Measurements from ENCODE around the gene RARB.

RARB gene

DNA sequence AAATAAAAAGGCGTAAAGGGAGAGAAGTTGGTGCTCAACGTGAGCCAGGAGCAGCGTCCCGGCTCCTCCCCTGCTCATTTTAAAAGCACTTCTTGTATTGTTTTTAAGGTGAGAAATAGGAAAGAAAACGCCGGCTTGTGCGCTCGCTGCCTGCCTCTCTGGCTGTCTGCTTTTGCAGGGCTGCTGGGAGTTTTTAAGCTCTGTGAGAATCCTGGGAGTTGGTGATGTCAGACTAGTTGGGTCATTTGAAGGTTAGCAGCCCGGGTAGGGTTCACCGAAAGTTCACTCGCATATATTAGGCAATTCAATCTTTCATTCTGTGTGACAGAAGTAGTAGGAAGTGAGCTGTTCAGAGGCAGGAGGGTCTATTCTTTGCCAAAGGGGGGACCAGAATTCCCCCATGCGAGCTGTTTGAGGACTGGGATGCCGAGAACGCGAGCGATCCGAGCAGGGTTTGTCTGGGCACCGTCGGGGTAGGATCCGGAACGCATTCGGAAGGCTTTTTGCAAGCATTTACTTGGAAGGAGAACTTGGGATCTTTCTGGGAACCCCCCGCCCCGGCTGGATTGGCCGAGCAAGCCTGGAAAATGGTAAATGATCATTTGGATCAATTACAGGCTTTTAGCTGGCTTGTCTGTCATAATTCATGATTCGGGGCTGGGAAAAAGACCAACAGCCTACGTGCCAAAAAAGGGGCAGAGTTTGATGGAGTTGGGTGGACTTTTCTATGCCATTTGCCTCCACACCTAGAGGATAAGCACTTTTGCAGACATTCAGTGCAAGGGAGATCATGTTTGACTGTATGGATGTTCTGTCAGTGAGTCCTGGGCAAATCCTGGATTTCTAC is at the start of gene RARB:
RARB (plus strand) TSS at position 322 of the 847 bp plus-strand sequence; CDS start at position 791, 469 bp downstream.
- no peak for DNase-seq

DNA sequence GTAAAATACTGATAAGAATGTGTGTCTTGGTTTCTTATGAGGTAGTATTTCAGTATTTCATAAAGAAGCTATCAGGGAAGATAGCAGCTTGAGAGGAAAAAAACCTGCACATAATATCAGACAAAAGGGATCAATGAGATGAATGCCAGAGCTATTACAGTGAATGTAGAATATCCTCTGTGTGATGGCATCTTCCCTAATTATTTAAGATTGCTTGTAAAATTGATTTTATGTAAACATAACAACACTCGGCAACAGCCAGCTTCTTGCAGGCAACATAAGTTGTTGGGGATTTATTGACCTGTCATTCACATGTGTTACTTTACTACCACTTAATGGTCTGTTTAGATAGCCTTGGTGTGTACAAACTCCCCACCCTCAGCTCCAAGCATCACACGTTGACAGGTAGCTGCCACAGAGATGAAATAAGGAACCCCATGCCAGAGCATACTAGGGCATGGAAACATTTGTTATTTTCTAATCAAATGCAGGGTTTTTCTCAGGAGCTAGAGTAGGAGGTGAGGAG is 49.2 kb upstream of the RARB start:
- DNase-seq: no peak

DNA sequence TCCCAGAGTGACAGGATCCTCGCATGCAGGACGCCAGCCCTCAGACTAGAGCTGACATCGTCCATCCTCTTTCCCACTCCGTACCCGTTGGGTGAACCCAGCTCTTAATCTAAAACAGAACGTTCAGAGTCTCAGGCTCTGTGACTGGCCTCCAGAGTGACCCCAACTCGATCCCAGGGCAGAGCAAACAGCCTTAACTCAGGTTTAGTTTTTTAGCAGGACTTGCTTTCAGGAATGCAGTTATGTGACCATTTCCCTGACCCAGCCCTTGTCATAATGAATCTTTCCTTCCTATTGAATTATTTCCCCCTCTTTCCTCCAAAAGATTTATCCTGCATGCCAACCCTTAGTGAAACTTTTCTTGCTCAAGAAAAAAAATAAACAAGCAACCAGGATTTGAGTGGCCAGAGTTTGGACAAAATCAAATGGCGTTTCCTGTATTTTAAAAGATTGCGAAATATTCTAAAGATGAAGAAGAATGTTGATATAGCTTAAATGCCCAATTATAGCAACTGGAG is 47.8 kb upstream of the RARB start:
- no peak for DNase-seq

- no peak for DNase-seq
Observed at GRCh38 chr3:25381083-25381482, 47.0 kb upstream of the RARB start.

DNA sequence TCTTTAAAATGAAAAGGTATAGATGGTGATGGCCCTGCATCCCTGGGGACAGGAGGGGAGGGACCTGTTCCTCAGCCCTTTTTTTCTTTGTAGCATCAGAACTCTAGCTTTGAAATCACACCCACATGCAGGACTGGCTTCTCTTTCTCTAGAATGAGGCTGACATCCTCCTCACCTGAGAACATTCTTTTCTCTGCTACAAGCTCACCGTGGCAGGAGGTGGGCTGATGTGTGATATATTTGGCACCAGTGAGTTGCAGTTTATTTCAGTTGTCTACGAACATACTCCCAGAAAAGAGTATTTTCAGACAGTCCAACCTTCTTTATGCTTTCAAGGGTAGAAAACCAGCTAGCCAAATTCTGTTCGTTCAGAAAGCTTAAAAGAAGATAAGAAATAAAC is 43.6 kb upstream of the RARB start:
- no peak for DNase-seq

- no peak for DNase-seq
Observed at GRCh38 chr3:25385807-25386460, 42.1 kb upstream of the RARB start.

DNA sequence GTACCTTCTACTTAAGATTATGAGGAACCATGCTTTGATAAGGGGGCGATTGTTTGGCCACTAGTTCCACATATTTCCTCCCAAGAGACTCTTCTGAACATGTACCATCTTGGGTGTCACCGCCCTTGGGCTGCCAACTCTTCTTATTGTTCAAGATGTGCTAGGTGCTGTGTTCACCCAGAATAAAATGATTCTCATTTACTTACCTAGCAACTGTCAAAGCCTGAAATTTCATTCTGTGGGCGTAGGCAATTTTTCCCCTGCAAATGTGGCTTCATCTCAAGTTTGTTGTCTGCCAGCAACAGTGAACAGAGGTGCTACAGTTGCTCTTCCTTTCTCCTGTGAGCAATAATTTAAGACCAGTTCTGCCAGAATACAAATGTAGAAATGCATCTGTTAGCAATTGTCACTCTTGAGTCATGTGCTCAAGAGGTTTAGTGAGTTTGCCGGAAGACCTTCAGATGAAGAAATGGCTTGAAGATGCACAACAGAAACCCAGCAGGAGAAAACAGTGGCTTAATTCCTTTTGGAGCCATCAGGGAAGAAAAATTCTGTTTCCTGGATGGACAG is 41.3 kb upstream of the RARB start:
- DNase-seq: no peak

GRCh38 chr3:25390605-25391004 is 37.5 kb upstream of the RARB start:
- no peak for DNase-seq

DNA sequence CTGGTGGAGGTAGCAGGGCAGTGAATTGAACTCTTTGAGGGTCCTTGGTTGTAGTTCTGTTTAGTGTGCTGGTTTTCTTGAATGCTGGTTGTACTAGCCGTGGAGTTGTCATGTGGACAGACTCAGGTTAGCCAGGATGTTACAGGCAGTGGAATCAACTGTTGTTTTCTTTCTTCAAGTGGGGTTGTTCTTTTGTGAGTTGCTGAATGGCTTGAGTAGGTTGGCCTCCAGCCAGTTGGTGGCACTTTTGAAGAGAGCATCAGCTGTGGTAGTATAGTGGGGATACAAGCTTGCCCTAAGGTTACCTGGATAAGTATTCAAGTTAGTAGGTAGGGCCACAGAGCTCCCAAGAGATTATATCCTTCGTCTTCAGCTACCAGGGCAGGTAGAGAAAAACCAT is 31.8 kb upstream of the RARB start:
- no peak for DNase-seq

GRCh38 chr3:25396686-25397085 is 31.4 kb upstream of the RARB start:
- DNase-seq: no peak

- no peak for DNase-seq
Observed at GRCh38 chr3:25397150-25397549, 30.9 kb upstream of the RARB start.

DNA sequence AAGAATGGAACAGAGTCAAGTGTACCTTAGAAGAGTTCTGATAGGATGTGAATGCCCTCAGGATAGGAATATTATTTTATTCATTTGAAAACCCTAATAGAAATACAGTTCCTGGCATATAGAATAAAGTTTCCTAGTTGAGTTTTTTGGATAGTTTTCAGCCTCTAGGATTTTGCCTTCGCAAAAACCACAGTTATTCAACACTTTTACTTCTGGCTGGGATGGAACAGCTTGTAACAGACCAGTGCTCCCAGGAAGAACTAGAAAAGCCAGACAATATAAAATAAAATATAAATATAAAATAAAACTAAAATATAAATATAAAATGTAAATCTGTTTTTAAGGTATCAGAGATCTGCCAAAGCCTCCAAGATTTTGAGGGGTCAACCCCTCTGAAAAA is 27.5 kb upstream of the RARB start:
- no peak for DNase-seq

DNA sequence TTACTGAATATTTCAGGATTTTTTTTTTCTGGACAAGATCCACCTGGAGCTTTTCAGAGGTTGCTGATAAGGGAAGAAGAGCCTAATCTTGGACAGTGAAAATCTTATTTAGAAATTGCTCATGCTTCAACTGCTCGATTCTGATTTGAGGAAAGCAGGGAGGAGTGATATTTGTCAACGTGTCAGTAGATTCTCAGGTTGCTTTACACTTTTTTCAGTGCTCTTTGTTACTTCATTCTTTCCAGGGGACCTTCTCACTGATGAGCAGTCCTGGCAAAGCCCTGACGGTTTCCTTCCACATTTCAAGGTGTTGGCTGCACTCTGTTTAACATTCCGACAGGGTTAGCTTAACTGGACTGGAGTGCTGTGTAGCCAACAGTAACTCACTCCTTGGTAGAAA is 24.1 kb upstream of the RARB start:
- DNase-seq: no peak

- no peak for DNase-seq
Observed at GRCh38 chr3:25404569-25404968, 23.5 kb upstream of the RARB start.

DNA sequence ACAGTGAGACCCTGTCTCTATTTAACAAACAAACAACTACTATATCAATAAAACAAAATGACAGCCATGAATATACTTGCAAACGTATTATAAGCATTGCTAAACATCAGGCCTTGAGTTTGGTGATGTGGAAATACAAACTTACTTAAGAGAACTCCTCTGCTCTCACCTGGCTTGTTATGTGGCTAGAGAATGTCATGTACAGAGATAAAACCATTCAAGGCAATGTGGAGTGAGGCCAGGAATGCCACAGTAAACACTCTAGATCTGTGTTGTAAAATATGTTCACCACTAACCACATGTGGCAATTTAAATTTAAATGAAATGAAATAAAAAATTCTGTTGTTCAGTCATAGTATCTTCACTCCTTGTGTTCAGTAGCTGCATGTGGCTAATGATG is 22.7 kb upstream of the RARB start:
- no peak for DNase-seq

DNA sequence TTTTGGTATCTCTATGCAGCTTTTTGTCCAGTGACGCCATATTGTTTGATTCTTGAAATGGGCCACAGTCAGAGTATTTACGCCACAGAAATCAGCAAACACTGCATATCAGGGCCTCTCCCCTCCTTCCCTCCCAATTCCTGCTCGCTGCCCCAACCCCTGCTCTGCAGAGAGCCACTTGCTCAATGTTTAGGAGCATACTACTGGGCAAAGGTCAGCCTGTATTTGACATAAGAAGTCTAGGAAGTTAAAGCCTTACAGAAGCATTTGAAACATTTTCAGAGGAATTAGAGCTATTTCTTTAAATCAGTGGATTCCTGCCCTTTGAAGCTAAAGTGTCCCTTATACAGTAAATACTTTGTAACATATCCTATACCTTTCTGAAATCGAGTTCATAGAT is 17.4 kb upstream of the RARB start:
- DNase-seq: no peak

DNA sequence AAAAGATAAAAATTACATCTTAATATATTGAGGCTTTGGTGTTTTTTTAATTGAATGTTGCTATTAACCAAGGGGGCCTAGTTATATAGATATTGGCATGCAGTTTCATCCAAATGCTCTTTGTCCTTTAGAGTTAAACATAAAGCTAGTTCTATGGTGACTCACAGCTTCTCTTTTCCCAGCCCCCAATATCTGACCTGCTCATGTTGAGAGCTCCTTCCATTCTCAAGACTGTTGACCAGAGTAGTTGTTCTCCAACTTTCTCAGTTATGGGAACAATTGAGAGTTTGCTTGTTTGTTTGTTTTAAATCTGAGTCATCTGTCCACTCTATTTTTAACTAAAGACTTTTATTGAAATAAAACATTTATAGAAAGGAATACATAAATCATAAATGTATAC is 15.8 kb upstream of the RARB start:
- no peak for DNase-seq

DNA sequence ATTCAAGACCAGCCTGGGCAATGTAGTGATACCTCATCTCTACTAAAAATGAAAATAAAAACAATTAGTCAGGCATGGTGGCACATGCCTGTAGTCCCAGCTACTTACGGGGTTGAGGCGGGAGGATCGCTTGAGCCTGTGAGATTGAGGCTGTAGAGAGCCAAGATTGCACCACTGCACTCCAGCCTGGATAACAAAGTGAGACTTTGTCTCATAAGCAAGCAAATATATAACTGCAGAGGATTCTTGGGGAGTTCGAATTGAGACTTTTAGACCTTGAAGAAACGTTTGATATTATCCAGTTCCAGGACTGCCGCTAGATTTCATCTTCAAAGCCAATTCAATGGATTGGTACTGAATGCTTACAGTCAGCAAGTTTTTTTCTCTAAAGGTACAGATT is 11.9 kb upstream of the RARB start:
- no peak for DNase-seq

GRCh38 chr3:25418596-25418995 is 9.5 kb upstream of the RARB start:
- DNase-seq: no peak

- no peak for DNase-seq
Observed at GRCh38 chr3:25419251-25419650, 8.8 kb upstream of the RARB start.

GRCh38 chr3:25420147-25420546 is 7.9 kb upstream of the RARB start:
- DNase-seq: no peak

GRCh38 chr3:25420885-25421284 is 7.2 kb upstream of the RARB start:
- no peak for DNase-seq

DNA sequence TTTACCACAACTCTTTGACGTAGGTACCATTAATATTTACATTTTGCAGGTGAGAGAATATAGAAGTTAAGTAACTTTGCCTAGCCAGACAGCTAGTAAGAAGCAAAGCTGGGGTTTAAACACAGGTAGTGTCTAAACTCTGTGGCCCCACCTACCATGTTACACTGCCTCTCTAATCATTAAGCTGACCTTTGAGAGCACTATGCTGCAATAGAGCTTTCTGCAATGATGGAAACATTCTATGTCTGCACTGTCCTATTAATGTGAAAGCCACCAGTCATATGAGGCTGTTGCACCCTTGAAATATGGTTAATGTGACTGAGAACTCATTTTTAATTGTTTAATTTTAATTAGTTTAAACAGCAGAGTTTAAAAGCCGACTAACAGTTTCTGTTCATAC is 6.3 kb upstream of the RARB start:
- no peak for DNase-seq

All from activated CD4-positive, alpha-beta T cell treated with anti-CD3 and anti-CD28 coated beads, Interleukin-2, amount 50 U/mL, for 4 hours (primary cell).